ENCODE data around the gene NTN4. TPM values are rescaled to one million over a fixed set of nuclear protein-coding genes. Genes with fewer than 3 reads are reported as not detected.
"Not testable (repeated sequence)": the region's sequence is repeated elsewhere in the genome, so short reads cannot be mapped to it uniquely, and the experiment has no call there.

NTN4 gene
- total and polyA plus RNA-seq, 2 donors: 12.8 to 20.9 TPM

- Histone ChIP-seq H3K36me3 (ENCODE audit: insufficient read depth) (no peaks in the 10 kb centered on the region), H3K27ac (ENCODE audit: low read depth) (no peak overlapping the region), H3K4me3 (ENCODE audit: low read depth, low read length) (no peak overlapping the region), H3K4me1 (ENCODE audit: insufficient read depth) (no peaks in the 10 kb centered on the region)
- 31% methylated on average over 1 of the region's 1 CpG for WGBS
- DNase-seq (ENCODE audit: extremely low spot score): no peak
These were observed 5.6 kb downstream of the NTN4 start for GRCh38 chr12:95784915-95785314.

GRCh38 chr12:95784286-95784685 is 6.3 kb downstream of the NTN4 start:
- DNase-seq (ENCODE audit: extremely low spot score): no peak
- Histone ChIP-seq H3K27ac (ENCODE audit: low read depth) (no peak overlapping the region), H3K36me3 (ENCODE audit: insufficient read depth) (no peaks in the 10 kb centered on the region), H3K4me3 (ENCODE audit: low read depth, low read length) (no peak overlapping the region), H3K4me1 (ENCODE audit: insufficient read depth) (no peaks in the 10 kb centered on the region)
- 92% methylated on average over 4 of the region's 4 CpGs for WGBS

GRCh38 chr12:95775466-95775865 is 15.1 kb downstream of the NTN4 start:
- WGBS: 91% methylated on average over 10 of the region's 10 CpGs
- H3K4me3 ChIP-seq (ENCODE audit: low read depth, low read length); DNase-seq (ENCODE audit: extremely low spot score): not testable (repeated sequence)

GRCh38 chr12:95774311-95775045 is 16.1 kb downstream of the NTN4 start:
- no peak overlapping the region for H3K4me3 ChIP-seq (ENCODE audit: low read depth, low read length)
- 65% methylated on average over 4 of the region's 4 CpGs for WGBS
- no peaks in the 10 kb centered on the region for H3K36me3 ChIP-seq (ENCODE audit: insufficient read depth)
- DNase-seq (ENCODE audit: extremely low spot score): no peak
- H3K27ac ChIP-seq (ENCODE audit: low read depth): no peak overlapping the region
- H3K4me1 ChIP-seq (ENCODE audit: insufficient read depth): no peaks in the 10 kb centered on the region

More at GRCh38 chr12:95775466-95775865, 15.1 kb downstream of the NTN4 start:
- H3K27ac ChIP-seq (ENCODE audit: low read depth); H3K4me1 ChIP-seq (ENCODE audit: insufficient read depth); H3K36me3 ChIP-seq (ENCODE audit: insufficient read depth): not testable (repeated sequence)

- no peak overlapping the region for H3K4me3 ChIP-seq (ENCODE audit: low read depth, low read length)
- DNase-seq (ENCODE audit: extremely low spot score): no peak
- H3K4me1 ChIP-seq (ENCODE audit: insufficient read depth): no peaks in the 10 kb centered on the region
- 93% methylated on average over 6 of the region's 6 CpGs for WGBS
- no peak overlapping the region for H3K27ac ChIP-seq (ENCODE audit: low read depth)
- no peaks in the 10 kb centered on the region for H3K36me3 ChIP-seq (ENCODE audit: insufficient read depth)
These were observed 17.2 kb downstream of the NTN4 start for GRCh38 chr12:95773320-95773719.

- WGBS: 90% methylated on average over 6 of the region's 6 CpGs
- no peak for DNase-seq (ENCODE audit: extremely low spot score)
- no peak overlapping the region for H3K27ac ChIP-seq (ENCODE audit: low read depth)
- H3K4me3 ChIP-seq (ENCODE audit: low read depth, low read length): no peak overlapping the region
- H3K4me1 ChIP-seq (ENCODE audit: insufficient read depth): no peaks in the 10 kb centered on the region
- no peaks in the 10 kb centered on the region for H3K36me3 ChIP-seq (ENCODE audit: insufficient read depth)
These were observed 22.9 kb downstream of the NTN4 start for GRCh38 chr12:95767703-95768102.

GRCh38 chr12:95766356-95767019 is 24.1 kb downstream of the NTN4 start:
- Histone ChIP-seq H3K4me1 (ENCODE audit: insufficient read depth) (no peaks in the 10 kb centered on the region), H3K4me3 (ENCODE audit: low read depth, low read length) (no peak overlapping the region), H3K36me3 (ENCODE audit: insufficient read depth) (no peaks in the 10 kb centered on the region), H3K27ac (ENCODE audit: low read depth) (no peak overlapping the region)
- 74% methylated on average over 7 of the region's 7 CpGs for WGBS
- no peak for DNase-seq (ENCODE audit: extremely low spot score)

GRCh38 chr12:95764848-95765247 is 25.7 kb downstream of the NTN4 start:
- H3K36me3 ChIP-seq (ENCODE audit: insufficient read depth): no peaks in the 10 kb centered on the region
- no peaks in the 10 kb centered on the region for H3K4me1 ChIP-seq (ENCODE audit: insufficient read depth)
- 58% methylated on average over 1 of the region's 1 CpG for WGBS
- H3K27ac ChIP-seq (ENCODE audit: low read depth): no peak overlapping the region
- no peak for DNase-seq (ENCODE audit: extremely low spot score)
- H3K4me3 ChIP-seq (ENCODE audit: low read depth, low read length): no peak overlapping the region

GRCh38 chr12:95763809-95764253 is 26.7 kb downstream of the NTN4 start:
- H3K36me3 ChIP-seq (ENCODE audit: insufficient read depth): no peaks in the 10 kb centered on the region
- no peak for DNase-seq (ENCODE audit: extremely low spot score)
- H3K4me3 ChIP-seq (ENCODE audit: low read depth, low read length): no peak overlapping the region
- no peak overlapping the region for H3K27ac ChIP-seq (ENCODE audit: low read depth)
- H3K4me1 ChIP-seq (ENCODE audit: insufficient read depth): no peaks in the 10 kb centered on the region

GRCh38 chr12:95762123-95762785 is 28.3 kb downstream of the NTN4 start:
- no peak overlapping the region for H3K4me3 ChIP-seq (ENCODE audit: low read depth, low read length)
- DNase-seq (ENCODE audit: extremely low spot score): no peak
- H3K36me3 ChIP-seq (ENCODE audit: insufficient read depth): no peaks in the 10 kb centered on the region
- no peaks in the 10 kb centered on the region for H3K4me1 ChIP-seq (ENCODE audit: insufficient read depth)
- WGBS: 84% methylated on average over 3 of the region's 3 CpGs
- H3K27ac ChIP-seq (ENCODE audit: low read depth): no peak overlapping the region

GRCh38 chr12:95760371-95760770 is 30.2 kb downstream of the NTN4 start:
- Histone ChIP-seq H3K4me1 (ENCODE audit: insufficient read depth) (peaks cover 2% of the 10 kb centered on the region), H3K27ac (ENCODE audit: low read depth) (no peak overlapping the region), H3K4me3 (ENCODE audit: low read depth, low read length) (no peak overlapping the region), H3K36me3 (ENCODE audit: insufficient read depth) (no peaks in the 10 kb centered on the region)
- WGBS: 68% methylated on average over 3 of the region's 3 CpGs
- no peak for DNase-seq (ENCODE audit: extremely low spot score)

GRCh38 chr12:95759718-95760117 is 30.8 kb downstream of the NTN4 start:
- no peak for DNase-seq (ENCODE audit: extremely low spot score)
- Histone ChIP-seq H3K27ac (ENCODE audit: low read depth) (no peak overlapping the region), H3K4me1 (ENCODE audit: insufficient read depth) (peaks cover 2% of the 10 kb centered on the region), H3K4me3 (ENCODE audit: low read depth, low read length) (no peak overlapping the region), H3K36me3 (ENCODE audit: insufficient read depth) (no peaks in the 10 kb centered on the region)
- 34% methylated on average over 1 of the region's 1 CpG for WGBS

- H3K4me3 ChIP-seq (ENCODE audit: low read depth, low read length): no peak overlapping the region
- peaks cover 2% of the 10 kb centered on the region for H3K4me1 ChIP-seq (ENCODE audit: insufficient read depth)
- H3K27ac ChIP-seq (ENCODE audit: low read depth): no peak overlapping the region
- H3K36me3 ChIP-seq (ENCODE audit: insufficient read depth): no peaks in the 10 kb centered on the region
- DNase-seq (ENCODE audit: extremely low spot score): no peak
- WGBS: 97% methylated on average over 3 of the region's 3 CpGs
These were observed 31.5 kb downstream of the NTN4 start for GRCh38 chr12:95759039-95759438.

- Histone ChIP-seq H3K27ac (ENCODE audit: low read depth) (no peak overlapping the region), H3K4me1 (ENCODE audit: insufficient read depth) (peaks cover 2% of the 10 kb centered on the region), H3K4me3 (ENCODE audit: low read depth, low read length) (no peak overlapping the region), H3K36me3 (ENCODE audit: insufficient read depth) (no peaks in the 10 kb centered on the region)
- WGBS: 76% methylated on average over 5 of the region's 5 CpGs
- no peak for DNase-seq (ENCODE audit: extremely low spot score)
These were observed 34.2 kb downstream of the NTN4 start for GRCh38 chr12:95756362-95756761.
